OCI-LY7 (cell line): Measurements from ENCODE around the gene PIBF1.

Experiments
- EZH2phosphoT487 ChIP-seq: fragments of 200-600 bp; sonication (generic); IDR thresholded peaks from 2 replicates; pipeline ENCODE4 v1.6.1; 2018; ENCODE audit warnings: low read depth, borderline replicate concordance, mild to moderate bottlenecking, mixed run types, antibody characterized with exemption, low read length, moderate library complexity, mixed read lengths
- TF ChIP-seq, protein P1 (sequence below): fragments of 200-600 bp; sonication (generic); conservative IDR thresholded peaks from 2 replicates; pipeline ENCODE4 v1.5.1; 2014; ENCODE audit warnings: mild to moderate bottlenecking, antibody characterized with exemption, low read length, moderate library complexity, mixed read lengths

DNA sequence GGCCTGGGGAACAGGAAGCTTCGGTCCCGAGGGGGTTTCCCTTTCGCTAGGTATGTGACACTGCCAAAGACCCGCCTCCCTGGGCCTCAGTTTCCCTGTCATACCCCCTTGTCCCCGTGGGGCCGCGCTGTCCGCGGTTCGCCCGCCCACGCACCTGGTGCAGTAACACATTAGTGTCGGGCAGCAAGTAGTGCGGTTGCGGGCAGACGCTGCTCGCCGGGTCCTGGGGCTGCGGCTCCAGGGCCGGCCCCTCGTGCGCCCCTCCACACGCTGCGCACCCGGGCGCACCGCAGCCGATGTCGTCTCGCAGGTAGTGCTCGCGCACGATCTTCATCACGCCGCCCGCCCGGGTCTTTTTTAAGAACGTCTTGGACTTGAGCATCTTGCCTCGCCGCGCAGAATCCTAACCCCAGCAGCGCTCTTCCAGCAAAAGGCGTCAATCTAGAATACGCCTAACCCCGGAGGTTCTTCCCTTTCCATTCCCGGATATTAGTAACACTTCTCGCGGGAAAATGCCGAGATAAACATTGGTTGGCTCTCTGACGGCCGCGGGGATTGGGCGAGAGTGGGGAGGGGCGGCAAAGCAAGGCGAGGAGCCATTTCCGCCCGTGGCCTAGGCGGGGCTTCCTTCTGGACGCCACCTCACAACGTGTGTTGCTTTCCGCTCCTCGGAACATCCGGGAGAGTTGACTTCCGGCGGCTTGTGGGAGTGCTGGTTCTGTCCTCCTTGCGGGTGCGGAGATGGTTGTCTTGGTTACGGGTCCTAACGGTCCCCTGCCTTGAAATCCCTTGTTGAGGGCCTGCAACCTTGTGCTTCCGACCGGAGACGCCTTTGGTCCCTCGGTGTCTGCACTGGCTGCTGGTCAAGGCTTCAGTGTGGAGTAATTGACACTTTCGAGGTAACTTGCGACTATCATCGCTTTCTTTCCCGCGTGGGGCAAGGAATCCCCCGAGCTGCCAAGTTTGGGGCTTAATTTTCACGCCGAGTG is at the start of gene PIBF1, which contains the start of gene DIS3:
- TF ChIP-seq, protein P1, sequence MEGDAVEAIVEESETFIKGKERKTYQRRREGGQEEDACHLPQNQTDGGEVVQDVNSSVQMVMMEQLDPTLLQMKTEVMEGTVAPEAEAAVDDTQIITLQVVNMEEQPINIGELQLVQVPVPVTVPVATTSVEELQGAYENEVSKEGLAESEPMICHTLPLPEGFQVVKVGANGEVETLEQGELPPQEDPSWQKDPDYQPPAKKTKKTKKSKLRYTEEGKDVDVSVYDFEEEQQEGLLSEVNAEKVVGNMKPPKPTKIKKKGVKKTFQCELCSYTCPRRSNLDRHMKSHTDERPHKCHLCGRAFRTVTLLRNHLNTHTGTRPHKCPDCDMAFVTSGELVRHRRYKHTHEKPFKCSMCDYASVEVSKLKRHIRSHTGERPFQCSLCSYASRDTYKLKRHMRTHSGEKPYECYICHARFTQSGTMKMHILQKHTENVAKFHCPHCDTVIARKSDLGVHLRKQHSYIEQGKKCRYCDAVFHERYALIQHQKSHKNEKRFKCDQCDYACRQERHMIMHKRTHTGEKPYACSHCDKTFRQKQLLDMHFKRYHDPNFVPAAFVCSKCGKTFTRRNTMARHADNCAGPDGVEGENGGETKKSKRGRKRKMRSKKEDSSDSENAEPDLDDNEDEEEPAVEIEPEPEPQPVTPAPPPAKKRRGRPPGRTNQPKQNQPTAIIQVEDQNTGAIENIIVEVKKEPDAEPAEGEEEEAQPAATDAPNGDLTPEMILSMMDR = 0 out of 2 replicates have a peak, but pooled peaks have one; percentile 22
- TF ChIP-seq EZH2phosphoT487 = no peak
